HG03354 (cell line): ENCODE measurements around the gene ARID1B.

Experiments used
- ATAC-seq: cut with Tn5 transposase; IDR thresholded peaks from one replicate; pipeline ENCODE4 v1.9.1; 2021; ENCODE audit warnings: mild to moderate bottlenecking; ENCODE audit not compliant: unreplicated experiment, poor library complexity, severe bottlenecking

Gene ARID1B

GRCh38 chr6:157173776-157174175 is 396.6 kb downstream of the ARID1B start:
- no peak for ATAC-seq

GRCh38 chr6:157174731-157175130 is 397.6 kb downstream of the ARID1B start:
- ATAC-seq, result no peak

GRCh38 chr6:157177731-157178336 is 400.7 kb downstream of the ARID1B start:
- no peak for ATAC-seq

GRCh38 chr6:157181649-157182048 is 404.5 kb downstream of the ARID1B start:
- ATAC-seq, result no peak

- no peak for ATAC-seq
These were observed 405.5 kb downstream of the ARID1B start for GRCh38 chr6:157182503-157183264.

GRCh38 chr6:157184202-157185015 is 407.2 kb downstream of the ARID1B start:
- no peak for ATAC-seq

GRCh38 chr6:157185171-157185570 is 408.0 kb downstream of the ARID1B start:
- no peak for ATAC-seq

- no peak for ATAC-seq
These were observed 408.8 kb downstream of the ARID1B start for GRCh38 chr6:157185986-157186385.

GRCh38 chr6:157186785-157187181 is 409.6 kb downstream of the ARID1B start:
- ATAC-seq, result no peak

- no peak for ATAC-seq
These were observed 410.3 kb downstream of the ARID1B start for GRCh38 chr6:157187182-157188083.

- ATAC-seq, result no peak
These were observed 411.0 kb downstream of the ARID1B start for GRCh38 chr6:157188213-157188612.

- ATAC-seq, result no peak
These were observed 416.3 kb downstream of the ARID1B start for GRCh38 chr6:157193443-157193996.

GRCh38 chr6:157194110-157194509 is 416.9 kb downstream of the ARID1B start:
- ATAC-seq, result no peak

- ATAC-seq, result no peak
These were observed 417.5 kb downstream of the ARID1B start for GRCh38 chr6:157194643-157195042.

GRCh38 chr6:157196391-157196790 is 419.2 kb downstream of the ARID1B start:
- no peak for ATAC-seq

GRCh38 chr6:157198425-157199279 is 421.5 kb downstream of the ARID1B start:
- ATAC-seq, result no peak

- no peak for ATAC-seq
These were observed 422.9 kb downstream of the ARID1B start for GRCh38 chr6:157200117-157200516.

GRCh38 chr6:157200611-157201010 is 423.4 kb downstream of the ARID1B start:
- no peak for ATAC-seq
